OCI-M2 (cell line): ENCODE results near the gene HLA-DQA2.
"Not testable (repeated sequence)": the region's sequence is repeated elsewhere in the genome, so short reads cannot be mapped to it uniquely, and the experiment has no call there.

Experiments
- DNase-seq: peaks from one replicate; lab custom pipeline; 2025; ENCODE audit not compliant: unreplicated experiment; lab: John Stamatoyannopoulos, UW

HLA-DQA2 gene

DNA sequence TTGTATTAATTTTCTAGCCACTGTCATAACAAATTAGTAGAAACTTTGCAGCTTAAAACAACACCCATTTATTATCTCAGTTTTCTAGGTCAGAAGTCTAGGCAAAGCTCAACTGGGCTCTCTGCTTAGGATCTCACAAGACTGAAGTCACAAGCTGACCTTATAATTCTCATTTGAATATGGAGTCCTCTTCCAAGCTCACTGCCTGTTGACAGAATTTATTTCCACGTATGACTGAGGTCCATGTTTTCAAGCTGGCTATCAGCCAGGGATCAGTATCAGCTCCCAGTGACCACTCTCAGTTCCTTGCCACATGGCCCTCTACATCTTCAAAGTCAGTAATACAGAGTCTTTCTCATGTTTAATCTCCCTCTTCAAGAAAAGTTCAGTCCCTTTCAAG is 33.9 kb downstream of the HLA-DQA2 start:
- no peak for DNase-seq

DNA sequence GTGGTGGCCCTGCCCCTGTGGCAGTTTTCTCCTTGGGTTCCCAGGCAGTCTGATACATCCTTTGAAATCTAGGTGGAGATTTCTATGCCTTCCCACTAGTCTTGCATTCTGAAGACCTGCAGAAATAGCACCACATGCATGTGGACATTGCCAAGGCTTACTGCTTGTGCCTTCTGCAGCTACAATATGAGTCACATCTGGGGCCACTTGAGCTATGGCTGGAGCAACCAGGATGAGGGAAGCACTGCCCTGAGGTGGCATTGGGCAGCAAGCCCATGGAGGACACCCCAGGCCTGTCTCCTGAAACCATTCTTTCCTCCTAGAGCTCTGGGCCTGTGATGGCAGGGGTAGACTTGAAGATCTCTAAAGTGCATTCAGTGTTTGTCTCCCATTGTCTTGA is 37.8 kb downstream of the HLA-DQA2 start:
- DNase-seq = no peak

DNA sequence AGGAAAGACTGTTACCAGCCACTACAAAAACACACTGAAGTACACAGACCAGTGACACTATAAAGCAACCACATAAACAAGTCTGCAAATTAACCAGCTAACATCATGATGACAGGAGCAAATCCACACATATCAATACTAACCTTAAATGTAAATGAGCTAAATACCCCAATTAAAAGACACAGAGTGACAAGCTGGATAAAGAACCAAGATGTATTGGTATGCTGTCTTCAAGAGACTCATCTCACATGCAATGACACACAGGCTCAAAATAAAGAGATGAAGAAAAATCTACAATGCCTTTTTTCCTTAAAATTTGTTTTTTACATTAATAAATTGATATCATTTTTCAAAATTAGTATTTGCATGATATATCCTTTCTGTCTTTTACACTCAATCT is 41.7 kb downstream of the HLA-DQA2 start:
- not testable (repeated sequence) for DNase-seq

DNA sequence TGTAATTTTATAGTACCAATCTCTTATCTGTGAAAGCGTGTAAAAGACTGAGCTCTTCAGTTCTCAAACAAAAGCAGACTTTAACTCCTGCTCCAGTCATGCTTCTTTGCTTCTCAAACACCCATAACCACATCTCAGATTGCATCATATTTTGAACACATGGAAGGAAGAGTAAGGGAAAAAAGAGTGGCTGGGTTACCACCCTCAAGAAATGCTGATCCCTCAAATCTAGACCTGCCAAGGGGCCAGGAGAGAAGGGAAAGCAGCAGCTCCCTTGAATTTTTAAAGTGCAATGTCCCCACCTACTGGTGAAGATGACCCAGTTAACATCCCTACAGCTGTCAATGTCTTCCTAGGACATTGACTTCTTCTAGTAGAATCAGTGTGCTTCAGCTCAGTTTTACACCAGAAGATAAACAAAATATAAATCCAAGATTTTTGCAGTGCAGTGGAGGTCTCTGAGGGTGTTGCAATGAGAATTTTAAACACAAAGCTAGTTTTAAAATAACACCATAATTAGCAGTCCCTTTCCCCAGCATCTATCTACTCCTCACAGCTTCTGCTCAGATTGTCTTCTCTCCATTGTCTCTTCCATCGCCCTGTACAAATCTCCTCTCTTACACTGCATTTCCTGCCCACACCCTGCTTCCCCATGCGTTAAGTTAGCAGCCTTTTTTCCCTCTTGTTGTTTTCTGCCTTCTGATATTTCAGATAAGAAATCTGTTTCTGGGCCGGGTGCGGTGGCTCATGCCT is 44.8 kb downstream of the HLA-DQA2 start:
- no peak for DNase-seq

DNA sequence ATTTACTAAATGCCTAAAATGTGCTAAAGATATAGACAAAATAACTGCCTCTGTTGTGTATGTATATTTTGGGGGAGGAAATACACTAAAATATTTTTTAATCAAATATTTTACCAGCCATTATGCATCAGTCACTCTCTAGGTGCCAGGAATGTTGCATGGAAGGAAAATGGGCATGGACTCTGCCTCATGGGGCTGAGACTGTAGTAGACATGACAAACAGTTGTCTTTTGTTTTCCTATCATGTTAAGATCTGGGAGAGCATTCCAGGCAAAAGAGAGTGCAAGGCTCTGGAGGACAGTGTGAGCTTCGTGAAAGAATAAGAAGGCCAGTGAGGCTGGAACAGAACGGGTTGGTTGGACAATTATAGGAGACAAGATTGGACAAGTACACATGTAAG is 49.1 kb downstream of the HLA-DQA2 start:
- DNase-seq = no peak

DNA sequence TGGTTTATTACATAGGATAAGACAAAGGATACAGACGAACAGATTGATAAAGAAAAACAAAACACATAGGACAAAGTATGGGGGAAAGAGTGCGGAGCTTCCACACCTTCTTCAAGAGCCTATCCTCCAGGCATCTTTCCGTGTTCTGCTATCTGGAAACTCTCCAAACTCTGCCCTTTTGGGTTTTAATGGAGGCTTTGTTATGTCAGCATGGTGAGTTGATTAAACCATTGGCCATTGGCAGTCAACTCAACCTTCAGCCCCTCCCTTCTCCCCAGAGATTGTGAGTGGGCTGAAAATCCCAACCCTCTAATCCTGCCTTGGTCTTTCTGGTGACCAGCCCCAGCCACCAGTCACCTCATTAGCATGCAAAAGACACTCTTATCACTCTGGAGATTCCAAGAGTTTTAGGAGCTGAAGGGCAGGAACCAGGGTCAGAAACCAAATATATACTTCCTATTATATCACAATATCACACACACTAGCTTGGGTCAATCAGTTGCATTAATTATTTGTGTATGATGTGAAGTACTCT is 51.8 kb downstream of the HLA-DQA2 start:
- no peak for DNase-seq

DNA sequence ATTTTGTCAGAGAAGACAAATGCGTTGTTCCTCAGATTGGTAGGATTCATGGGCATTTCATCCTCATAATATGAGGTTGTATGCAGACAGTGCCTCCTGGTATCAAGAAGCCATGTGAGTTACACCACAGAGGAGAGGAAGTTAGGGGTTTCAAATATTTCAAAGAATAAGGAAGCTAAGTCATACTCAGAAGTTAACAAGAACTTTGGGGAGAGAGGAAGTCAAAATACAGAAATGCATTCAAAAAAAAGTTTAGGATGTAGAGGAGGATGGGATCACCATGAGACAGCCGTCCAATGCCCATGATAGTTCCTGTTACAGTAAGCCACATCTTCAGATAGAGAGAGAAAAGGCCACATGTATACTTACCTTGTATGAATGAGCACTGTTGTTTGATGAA is 53.3 kb downstream of the HLA-DQA2 start:
- no peak for DNase-seq
